T-helper 2 cell treated with Interferon-gamma antibody and Interleukin-4, amounts not matched to agents 100 ng/mL and 5 ng/mL, for 36 hours (primary cell): ENCODE data around the gene PLAA. TPM values are rescaled to one million over a fixed set of nuclear protein-coding genes. Genes with fewer than 3 reads are reported as not detected.

Experiments
- intact Hi-C: fragments of 100-400 bp; cut with micrococcal nuclease; formaldehyde crosslinking; loops from one replicate; pipeline ENCODE4 v1.15.1; 2023
- total RNA-seq: library from RNA; stranded (reverse); gene quantifications from 2 replicates; pipeline ENCODE4 v1.2.3, GENCODE V29; 2022

The PLAA gene
- 37.9 TPM in 2 replicates for total RNA-seq

DNA sequence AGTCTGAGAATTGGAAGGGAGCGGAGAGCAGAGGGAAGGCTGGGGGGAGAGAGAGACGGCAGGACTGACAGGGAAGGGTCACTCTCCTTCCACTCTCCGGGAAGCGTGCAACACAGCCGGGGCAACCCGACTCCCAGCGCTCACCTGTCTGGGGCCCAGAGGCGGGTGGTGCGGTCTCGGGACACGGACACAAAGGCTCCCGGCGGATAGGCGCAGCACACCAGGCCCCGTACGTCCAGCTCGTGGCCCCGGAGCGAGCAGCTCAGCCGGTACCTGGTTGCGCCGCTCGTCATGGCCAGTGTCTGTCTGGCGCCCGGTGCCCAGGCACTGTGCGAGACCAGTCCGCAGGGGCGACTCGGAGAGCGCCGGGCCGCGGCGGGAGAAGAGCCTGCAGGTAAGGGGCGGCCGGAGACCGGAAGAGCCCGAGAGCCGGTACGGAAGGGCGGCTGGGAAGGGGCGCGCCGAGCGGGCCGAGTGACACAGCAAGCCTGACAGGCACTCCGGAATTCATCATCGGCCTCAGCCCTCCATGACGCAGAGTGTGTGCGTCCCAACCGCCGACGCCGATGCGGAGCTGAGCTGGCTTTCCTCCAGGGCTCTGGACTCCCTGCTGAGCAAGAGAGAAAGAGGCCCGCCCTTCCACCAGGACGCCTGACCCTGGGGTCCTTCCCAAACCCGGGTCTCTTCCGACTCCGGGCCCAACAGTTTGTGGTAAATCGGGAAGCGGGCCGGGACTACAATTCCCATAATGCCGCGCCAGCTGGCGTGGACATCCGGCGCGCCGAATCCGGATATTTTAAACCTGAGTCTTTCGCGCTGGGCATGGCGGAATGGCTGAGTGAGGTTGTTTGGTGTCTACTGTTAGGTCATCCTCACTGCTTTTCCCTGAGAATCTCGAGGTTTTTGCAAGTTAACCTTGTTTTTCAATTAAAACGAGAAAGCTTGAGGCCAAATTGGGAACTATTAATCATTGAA, at the start of gene PLAA:
Gene PLAA (minus strand): TSS at position 490 of the 975 bp plus-strand sequence. CDS start 197 bp downstream, at position 293.
- intact Hi-C loops, result loop anchor here (1.0 kb wide), 2 partner anchors 9 to 55 kb away; partner anchors contain the start of genes CAAP1 and IFT74

GRCh38 chr9:26995810-26996209, 48.8 kb upstream of the PLAA start:
- intact Hi-C loops, result no loop called here

GRCh38 chr9:26983340-26983739, 36.3 kb upstream of the PLAA start:
- intact Hi-C loops, result no loop called here

DNA sequence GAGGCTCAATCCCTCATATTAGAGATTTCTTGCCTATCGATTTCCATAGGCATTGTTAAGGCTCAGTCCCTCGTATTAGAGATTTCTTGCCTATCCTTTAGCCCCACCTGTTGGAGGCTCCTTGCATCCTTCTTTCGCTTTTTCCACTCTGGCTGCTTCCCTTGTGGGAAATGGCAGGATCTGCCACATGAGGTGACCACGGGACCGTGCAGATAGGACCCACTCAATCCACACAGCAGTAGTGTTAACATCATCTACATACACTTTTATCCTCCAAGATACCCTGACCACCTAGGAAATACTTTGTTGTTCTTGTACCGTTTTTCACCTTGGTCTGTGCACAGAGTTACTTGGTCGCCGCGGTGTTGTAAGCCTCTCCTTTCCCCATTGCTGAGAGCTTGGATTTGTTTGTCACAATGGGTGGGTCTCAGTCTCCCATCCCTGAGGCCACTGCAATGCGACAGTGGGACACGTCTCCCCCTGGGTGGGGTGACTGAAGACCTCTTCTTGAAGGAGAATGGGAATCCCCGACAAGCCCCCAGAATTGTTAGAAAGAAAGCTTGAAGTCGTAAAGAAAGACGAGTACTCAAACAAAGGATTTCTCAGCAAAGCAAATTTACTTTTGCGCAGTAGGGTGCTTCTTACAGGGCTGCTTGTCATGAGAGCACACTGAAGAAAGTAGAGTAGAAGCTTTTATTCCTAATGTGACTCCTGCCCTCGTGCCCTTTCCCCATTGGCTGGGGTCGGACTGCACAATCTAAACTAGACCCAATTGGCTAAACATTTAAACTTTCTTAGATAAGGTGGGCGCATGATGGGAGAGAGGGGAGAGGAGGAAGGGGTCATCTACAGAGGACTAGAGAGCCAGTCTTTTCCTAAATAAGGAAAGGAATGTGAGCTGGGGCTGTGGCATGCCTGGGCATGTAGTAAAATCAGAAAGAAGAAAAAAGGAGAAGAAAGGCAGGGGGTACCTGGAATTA, 29.0 kb upstream of the PLAA start:
- intact Hi-C loops, result loop anchor here (1.0 kb wide), 1 partner anchor 232 kb away; no protein-coding TSS in a partner anchor

DNA sequence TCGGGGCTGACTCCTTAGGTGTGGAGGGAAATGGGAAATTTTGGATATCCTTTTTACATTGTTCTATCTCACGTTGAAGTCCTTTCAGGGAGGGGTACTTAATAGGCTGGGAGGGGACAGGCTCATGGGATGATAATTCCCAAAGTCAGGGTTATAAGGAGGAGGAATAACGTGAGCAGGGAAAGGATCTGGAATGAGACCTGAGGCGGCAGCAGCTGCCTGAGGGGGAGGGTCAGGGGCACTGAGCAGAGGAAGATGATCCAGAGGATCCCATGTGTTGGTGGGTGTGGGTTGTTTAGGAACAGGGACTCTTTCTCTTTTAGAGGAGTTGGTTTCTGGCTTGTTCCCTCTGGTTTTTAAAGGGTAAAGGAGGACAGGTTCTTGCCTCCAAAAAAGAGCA, 27.9 kb upstream of the PLAA start:
- intact Hi-C loops, result loop anchor here (1.0 kb wide), 1 partner anchor 231 kb away; no protein-coding TSS in a partner anchor

DNA sequence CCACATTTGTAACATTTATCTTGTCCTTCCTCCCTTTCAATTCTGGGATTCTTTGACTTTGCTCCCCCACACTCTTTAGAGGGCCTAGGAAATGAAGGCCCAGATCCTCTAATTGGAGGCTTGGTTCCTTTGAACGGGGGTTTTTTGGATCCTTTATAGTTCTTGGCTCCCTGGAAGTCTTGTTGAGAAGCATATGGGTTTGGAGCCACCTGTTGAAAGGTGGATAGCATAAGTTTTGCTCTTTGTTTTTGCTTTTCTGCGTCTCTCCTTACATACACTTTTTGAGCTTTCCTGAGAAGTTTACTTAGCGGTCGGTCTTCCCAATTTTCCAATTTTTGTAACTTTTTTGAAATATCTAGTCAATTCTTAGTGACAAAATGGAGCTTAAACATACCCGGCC, 26.9 kb upstream of the PLAA start:
- intact Hi-C loops, result no loop called here

DNA sequence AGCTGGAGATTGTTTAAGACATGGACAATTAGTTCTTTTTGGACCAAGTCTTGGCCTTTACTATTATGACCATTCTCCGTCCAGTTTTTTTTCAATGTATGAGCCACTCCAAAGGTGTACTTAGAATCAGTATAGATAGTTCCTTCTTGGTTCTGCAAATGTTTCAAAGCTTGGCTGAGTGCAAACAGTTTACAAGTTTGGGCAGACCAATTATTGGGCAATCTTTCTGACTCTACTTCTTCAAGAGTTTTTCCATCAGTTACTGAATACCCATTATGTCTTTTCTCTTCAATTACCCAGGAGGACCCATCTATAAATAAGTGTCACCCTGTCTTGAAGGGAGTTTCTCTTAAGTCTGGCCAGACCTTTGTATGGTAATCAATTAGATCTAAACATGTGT, 24.7 kb upstream of the PLAA start:
- intact Hi-C loops, result no loop called here

DNA sequence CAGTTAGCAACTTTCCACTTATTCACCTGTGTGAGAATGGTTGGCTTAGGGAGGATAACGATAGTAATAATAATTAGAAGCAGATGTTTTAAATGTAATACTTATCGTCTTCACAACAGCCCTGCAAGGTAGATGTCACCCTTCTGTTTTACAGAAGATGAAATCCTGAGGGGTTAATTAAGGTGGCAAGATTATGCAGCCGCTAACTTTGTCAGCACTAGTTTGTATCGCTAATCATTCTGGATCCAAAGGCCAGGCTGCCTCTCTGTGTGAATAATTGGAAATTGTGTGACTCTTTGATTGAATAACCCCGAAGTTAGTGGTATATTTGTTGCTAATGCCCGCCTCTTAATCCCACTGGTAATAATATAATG, 9.8 kb upstream of the PLAA start:
- intact Hi-C loops, result loop anchor here (1.0 to 10.0 kb wide), 4 partner anchors 10 to 618 kb away; partner anchors contain the start of genes C9orf72, CAAP1 and PLAA

DNA sequence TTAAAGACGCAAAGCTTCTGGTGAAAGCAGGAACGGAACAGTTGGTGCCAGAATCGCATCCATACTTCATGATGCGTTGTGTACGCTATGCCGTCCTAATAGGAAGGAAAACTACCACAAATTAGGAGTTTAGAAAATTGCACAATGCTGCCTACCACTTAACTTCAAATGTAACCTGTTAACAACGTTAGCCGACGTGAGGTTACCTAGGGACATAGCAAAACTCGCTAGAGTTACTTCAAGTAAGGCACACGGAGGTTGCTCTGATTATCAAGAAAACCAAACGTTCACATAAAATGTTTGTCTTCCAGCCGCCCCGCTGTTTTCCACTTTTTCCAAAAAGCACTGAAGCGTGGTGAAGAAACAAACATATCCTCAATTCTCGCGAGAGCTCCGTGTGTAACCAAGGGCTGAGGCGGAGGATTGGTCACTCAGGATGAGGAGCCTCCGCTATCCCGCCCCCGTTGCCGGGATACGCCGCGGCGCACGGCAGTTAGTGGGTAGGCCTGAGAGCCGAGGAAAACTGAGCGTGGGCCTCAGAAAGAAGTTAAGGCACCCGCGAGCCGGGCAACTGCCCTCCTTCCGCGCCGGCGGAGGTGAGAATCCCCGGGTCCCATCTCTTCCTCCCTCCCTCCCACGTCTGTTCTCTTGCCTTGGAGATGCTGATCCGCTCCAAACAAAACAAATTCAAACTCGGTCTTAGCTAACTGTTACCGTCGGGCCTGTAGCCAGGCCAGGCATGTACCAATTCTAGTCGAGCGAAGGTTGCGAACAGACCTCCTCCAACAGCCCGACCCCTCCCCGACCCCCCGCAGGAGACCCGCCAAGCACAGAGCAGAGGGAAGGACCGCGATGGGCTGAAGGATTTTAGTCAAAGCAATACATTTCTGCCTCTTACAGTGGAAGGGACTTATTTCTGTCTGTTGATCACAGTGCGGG, 9.1 kb upstream of the PLAA start, which contains the start of gene IFT74:
Gene IFT74 (plus strand): TSS at position 492 of the 939 bp plus-strand sequence. CDS start 5,556 bp downstream, outside the sequence.
- intact Hi-C loops, result loop anchor here (1.0 to 10.0 kb wide), 4 partner anchors 9 to 619 kb away; partner anchors contain the start of genes C9orf72, CAAP1 and PLAA

DNA sequence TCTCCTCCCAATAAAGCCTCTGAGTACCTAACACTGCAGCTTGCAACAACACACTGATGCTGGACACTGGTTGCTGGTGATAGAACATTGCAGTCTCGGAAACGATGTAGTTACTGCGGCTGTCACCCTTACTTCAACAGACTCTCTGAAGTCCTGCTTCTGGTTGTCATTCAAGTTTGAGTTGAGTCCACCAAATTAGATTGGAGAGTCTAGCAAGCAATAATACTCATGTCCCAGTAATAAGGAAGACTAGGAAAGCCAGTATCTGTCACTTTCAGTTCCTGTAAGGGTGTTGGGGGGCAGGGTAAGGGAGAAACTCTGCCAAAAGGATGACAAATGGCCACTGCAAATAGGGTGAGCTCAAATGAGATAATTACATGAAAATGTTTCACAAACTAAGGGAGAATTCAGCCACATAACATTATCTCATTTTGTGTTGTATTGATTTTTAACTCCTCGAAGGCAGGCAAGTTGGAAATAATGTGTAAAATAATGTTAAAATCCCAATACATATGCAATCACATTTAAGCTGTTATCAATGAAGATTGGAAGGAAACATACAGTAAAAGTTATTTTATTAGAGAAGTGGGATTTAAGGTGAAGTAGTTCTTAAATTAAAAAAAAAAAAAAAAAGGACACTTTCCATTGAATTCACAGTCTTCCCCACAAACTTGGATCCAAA, 8.3 kb upstream of the PLAA start:
- intact Hi-C loops, result loop anchor here (10.0 kb wide), 1 partner anchor 619 kb away; the partner anchor contains the start of gene C9orf72

- intact Hi-C loops, result loop anchor here (10.0 kb wide), 1 partner anchor 621 kb away; the partner anchor contains the start of gene C9orf72
These were observed 7.0 kb upstream of the PLAA start for GRCh38 chr9:26954050-26954508.

GRCh38 chr9:26951794-26952193, 4.8 kb upstream of the PLAA start:
- intact Hi-C loops, result loop anchor here (10.0 kb wide), 1 partner anchor 623 kb away; the partner anchor contains the start of gene C9orf72

DNA sequence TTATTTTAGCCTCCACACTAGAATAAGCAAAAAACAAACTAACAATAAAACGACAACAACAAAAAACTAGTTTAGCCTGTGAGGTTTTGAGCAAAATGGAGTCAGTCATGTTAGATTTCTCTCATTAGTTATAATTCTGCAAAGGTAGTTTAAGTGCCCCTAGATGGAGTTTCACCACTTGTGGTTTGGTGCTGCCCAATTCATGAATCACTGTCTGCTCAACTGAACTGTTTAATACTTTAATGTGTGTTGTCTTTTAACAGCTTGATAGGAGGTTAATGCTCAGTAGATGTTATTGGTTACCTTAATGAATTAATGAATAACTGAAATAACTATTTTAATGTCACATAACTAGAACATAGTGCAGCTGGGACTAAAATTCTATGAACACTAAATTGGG, 3.5 kb upstream of the PLAA start:
- intact Hi-C loops, result loop anchor here (10.0 kb wide), 1 partner anchor 624 kb away; the partner anchor contains the start of gene C9orf72

GRCh38 chr9:26949637-26950069, 2.6 kb upstream of the PLAA start:
- intact Hi-C loops, result loop anchor here (10.0 kb wide), 1 partner anchor 625 kb away; the partner anchor contains the start of gene C9orf72

- intact Hi-C loops, result loop anchor here (1.0 kb wide), 2 partner anchors 9 to 55 kb away; partner anchors contain the start of genes CAAP1 and IFT74
These were observed 694 bp upstream of the PLAA start for GRCh38 chr9:26947736-26948135.

DNA sequence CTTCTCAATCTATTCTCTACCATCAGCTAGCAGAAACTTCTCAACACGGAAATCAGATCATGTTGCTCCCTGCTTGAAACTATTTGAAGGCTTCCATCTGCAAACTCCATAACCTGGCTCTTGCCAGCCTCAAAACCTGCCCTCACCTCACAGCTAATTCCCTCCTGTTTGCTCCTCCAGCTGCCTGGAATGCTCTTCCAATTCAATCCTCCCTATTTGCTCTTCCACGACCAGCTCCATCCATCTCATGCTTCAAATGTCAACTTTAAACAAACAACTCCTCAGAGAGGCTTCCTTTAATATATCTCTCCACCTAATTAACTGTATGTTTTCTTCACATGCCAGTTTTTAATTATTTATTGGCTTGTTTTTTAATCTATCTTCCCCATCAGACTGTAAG, 1.5 kb downstream of the PLAA start:
- intact Hi-C loops, result no loop called here

- intact Hi-C loops, result loop anchor here (2.0 kb wide), 1 partner anchor 16 kb away; the partner anchor contains the start of gene IFT74
These were observed 6.3 kb downstream of the PLAA start for GRCh38 chr9:26940779-26941178.

GRCh38 chr9:26939955-26940711, 6.9 kb downstream of the PLAA start:
- intact Hi-C loops, result loop anchor here (2.0 kb wide), 1 partner anchor 17 kb away; the partner anchor contains the start of gene IFT74
